ENCODE measurements around the gene FAAP100.

FAAP100 gene

GRCh38 chr17:81528651-81529436, 23.3 kb downstream of the FAAP100 start:
- Histone ChIP-seq H3K27me3 (replicated peaks) (peaks cover 4% of the 10 kb centered on the region), H3K36me3 (replicated peaks) (no peaks in the 10 kb centered on the region), H3K27ac (no peak overlapping the region), H3K4me3 (ENCODE audit: low read depth, low read length) (no peak overlapping the region)
- DNase-seq, result no peak
- in situ Hi-C loops (cut with HindIII; ENCODE audit: low pct_ligation_motif_present, low sequenced_read_pairs), result no loop called here
- TF ChIP-seq CTCF (IDR thresholded peaks at IDR 0.05; ENCODE audit: low read depth, low read length, missing control alignments), result no peak

GRCh38 chr17:81528384-81528650, 23.8 kb downstream of the FAAP100 start:
- H3K27ac ChIP-seq, result no peak overlapping the region
- no peak for DNase-seq
- H3K4me3 ChIP-seq (ENCODE audit: low read depth, low read length), result no peak overlapping the region
- TF ChIP-seq CTCF (IDR thresholded peaks at IDR 0.05; ENCODE audit: low read depth, low read length, missing control alignments), result no peak
- in situ Hi-C loops (cut with HindIII; ENCODE audit: low pct_ligation_motif_present, low sequenced_read_pairs), result no loop called here
- peaks cover 4% of the 10 kb centered on the region for H3K27me3 ChIP-seq (replicated peaks)
- no peaks in the 10 kb centered on the region for H3K36me3 ChIP-seq (replicated peaks)

GRCh38 chr17:81527591-81528383, 24.4 kb downstream of the FAAP100 start, which contains the start of gene FSCN2:
FSCN2 (plus strand) TSS chr17:81528377; CDS start chr17:81528532, 155 bp downstream.
- peak; percentile 53 for TF ChIP-seq CTCF (IDR thresholded peaks at IDR 0.05; ENCODE audit: low read depth, low read length, missing control alignments)
- Histone ChIP-seq H3K36me3 (replicated peaks) (no peaks in the 10 kb centered on the region), H3K27me3 (replicated peaks) (peaks cover 4% of the 10 kb centered on the region), H3K4me3 (ENCODE audit: low read depth, low read length) (no peak within 1 kb of the TSS), H3K27ac (no peak within 1 kb of the TSS)
- no peak for DNase-seq
- in situ Hi-C loops (cut with HindIII; ENCODE audit: low pct_ligation_motif_present, low sequenced_read_pairs), result no loop called here

GRCh38 chr17:81526662-81527571, 25.2 kb downstream of the FAAP100 start:
- TF ChIP-seq CTCF (IDR thresholded peaks at IDR 0.05; ENCODE audit: low read depth, low read length, missing control alignments), result no peak
- Histone ChIP-seq H3K36me3 (replicated peaks) (no peaks in the 10 kb centered on the region), H3K27me3 (replicated peaks) (peaks cover 4% of the 10 kb centered on the region), H3K27ac (no peak overlapping the region), H3K4me3 (ENCODE audit: low read depth, low read length) (no peak overlapping the region)
- no peak for DNase-seq
- in situ Hi-C loops (cut with HindIII; ENCODE audit: low pct_ligation_motif_present, low sequenced_read_pairs), result no loop called here

GRCh38 chr17:81524865-81525159, 27.3 kb downstream of the FAAP100 start:
- TF ChIP-seq CTCF (IDR thresholded peaks at IDR 0.05; ENCODE audit: low read depth, low read length, missing control alignments), result no peak
- H3K4me3 ChIP-seq (ENCODE audit: low read depth, low read length), result no peak overlapping the region
- in situ Hi-C loops (cut with HindIII; ENCODE audit: low pct_ligation_motif_present, low sequenced_read_pairs), result no loop called here
- no peaks in the 10 kb centered on the region for H3K36me3 ChIP-seq (replicated peaks)
- H3K27me3 ChIP-seq (replicated peaks), result peaks cover 4% of the 10 kb centered on the region
- H3K27ac ChIP-seq, result no peak overlapping the region
- DNase-seq, result no peak

Measured in brain microvascular endothelial cell (primary cell).